HG02840 (cell line): ENCODE measurements around the gene GTF3C1.

Experiments used
- ATAC-seq: cut with Tn5 transposase; IDR thresholded peaks from one replicate; pipeline ENCODE4 v1.9.1; 2021; ENCODE audit warnings: mild to moderate bottlenecking, moderate library complexity, moderate number of reproducible peaks; ENCODE audit not compliant: unreplicated experiment, low FRiP score

GTF3C1 gene

DNA sequence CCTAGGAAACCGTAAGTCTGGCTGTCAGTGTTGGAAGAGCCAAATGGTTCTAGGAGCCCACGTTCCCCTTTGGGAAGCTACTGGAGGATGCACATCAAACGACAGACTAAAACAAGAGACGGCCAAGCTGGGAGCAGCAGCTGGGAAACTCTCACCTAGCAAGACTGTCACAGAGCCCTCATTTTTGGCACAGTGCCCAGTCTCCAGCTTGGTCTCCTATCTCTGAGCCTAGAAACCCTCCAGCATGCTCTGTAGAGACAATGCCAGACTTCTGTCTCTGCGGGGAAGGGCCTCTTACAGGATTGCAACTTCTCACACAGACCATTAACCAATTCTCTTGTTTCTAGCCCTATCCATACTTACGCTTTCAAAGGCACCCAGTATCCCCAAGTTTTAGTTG is 23.5 kb downstream of the GTF3C1 start:
- no peak for ATAC-seq

GRCh38 chr16:27522173-27522707 is 27.5 kb downstream of the GTF3C1 start:
- ATAC-seq, result no peak

GRCh38 chr16:27520982-27521673 is 28.6 kb downstream of the GTF3C1 start:
- no peak for ATAC-seq

DNA sequence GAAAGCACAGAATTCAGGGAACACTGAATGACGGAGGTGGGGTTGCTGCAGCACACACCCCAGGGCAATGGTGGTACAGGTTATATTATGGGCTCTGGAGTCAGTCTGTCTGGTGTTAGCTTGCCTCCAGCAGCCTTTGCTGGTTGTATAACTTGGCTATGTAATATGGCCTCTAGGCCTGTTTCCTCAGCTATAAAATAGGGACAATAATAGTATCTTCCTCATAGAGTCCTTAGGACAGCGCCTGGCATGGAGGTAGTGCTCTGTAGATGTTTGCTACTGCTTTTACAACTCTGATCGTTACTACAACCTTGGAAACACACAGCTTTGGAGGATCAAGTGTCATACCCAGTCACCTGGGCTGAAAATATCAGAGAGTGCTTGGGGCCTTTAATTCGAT is 31.5 kb downstream of the GTF3C1 start:
- no peak for ATAC-seq

- no peak for ATAC-seq
Measured at GRCh38 chr16:27517664-27518063, 32.0 kb downstream of the GTF3C1 start.

GRCh38 chr16:27516365-27516764 is 33.3 kb downstream of the GTF3C1 start:
- ATAC-seq, result no peak

- ATAC-seq, result no peak
Measured at GRCh38 chr16:27515874-27516353, 33.8 kb downstream of the GTF3C1 start.

GRCh38 chr16:27514806-27515205 is 34.9 kb downstream of the GTF3C1 start:
- ATAC-seq, result no peak

DNA sequence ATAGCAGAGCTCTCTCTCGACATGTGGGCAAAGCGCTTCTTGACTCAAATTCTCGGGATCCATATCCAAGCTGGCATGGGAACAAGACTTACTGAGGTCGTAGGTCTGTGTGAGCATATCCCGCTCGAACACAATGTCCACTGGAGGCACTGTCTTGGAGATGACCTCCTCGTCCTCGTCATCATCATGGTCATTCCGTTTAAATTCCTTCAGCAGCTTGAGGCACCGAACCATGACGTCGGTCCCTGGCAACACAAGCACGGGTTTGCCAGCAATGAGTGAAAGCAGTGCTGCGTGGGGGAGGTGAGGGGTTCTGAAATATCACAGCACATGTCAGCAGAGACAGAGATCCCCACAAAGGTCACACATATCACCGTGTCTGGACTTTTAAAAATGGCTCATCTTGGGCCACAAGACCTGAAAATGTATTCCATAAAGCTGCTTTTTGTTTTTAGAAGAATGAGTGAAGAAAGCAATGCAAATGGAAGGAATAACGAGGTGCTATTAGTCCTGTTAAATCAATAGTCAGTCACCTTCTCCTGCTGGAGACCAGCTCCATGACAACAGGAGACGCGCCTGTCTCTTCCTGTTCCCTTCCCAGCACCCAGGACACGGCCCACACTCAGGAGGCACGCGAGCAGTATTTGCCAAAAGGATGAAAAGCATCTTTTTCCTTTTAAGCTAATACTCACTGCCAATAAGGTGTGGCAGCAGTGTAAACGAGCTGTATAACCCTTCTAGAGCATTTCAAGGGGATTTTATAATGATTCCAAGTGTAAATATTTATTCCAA is 37.9 kb downstream of the GTF3C1 start:
- ATAC-seq, result no peak

DNA sequence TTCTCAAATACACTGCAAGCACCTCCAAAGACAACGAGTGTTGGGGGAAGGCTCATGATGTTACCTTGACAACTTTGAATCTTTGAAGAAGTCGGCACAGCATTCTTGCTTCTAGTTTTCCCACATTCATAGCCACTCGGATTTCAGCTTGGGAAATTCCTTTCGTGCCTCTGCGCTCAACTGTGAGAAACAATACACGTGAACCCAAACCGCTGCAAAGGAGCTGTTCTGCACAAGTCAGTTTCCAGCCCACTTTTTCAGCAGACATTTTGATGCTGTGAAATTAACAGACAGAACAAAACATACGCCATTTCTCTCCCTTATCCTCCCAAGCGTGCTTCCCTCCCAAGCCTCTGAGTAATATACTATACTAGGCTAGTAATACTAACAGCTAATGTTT is 41.2 kb downstream of the GTF3C1 start:
- ATAC-seq, result no peak

GRCh38 chr16:27506771-27507170 is 42.9 kb downstream of the GTF3C1 start:
- no peak for ATAC-seq

DNA sequence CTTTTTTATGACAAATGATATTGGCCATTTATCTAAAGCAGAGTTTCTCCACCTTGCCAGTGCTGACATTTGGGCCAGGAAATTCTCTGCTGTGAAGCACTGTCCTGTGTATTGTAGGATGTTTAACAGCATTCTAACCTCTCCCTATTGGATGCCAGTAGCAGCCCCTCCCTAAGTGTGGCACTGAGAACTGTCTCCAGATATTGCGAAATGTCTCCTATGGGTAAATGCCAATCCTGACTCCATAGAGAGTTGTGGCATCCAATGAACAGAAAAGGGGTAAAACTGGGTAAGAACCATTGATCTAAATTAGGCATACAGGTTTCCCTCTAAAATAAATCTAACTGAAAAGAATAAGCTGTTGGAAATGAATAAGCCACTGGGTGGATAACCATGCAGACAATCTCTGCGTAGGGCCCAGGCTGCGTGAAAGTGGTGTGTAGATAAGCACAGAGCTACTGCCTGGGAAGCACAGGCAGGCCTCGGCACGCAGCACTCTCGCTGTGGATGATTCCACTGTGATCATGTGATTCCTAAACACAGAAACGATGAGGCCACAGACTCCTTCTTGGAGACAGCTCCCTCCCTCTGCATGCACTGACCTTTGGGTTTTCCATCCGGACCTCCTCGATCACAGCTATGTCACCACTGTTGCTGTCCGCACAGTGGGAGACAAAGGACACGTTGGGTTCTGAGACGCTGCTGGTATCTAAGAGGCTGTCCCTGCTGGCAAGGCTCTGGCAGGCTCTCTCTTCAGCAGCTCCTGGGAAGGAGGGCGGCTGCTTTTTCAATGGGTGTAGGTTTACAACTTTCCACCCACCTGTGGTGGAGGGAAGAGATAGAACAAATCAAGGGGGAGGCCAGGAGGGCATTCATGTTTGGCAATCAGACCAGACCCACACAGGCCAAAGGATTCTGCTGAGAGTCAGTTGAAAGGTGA is 44.1 kb downstream of the GTF3C1 start:
- ATAC-seq, result no peak

GRCh38 chr16:27503662-27504061 is 46.1 kb downstream of the GTF3C1 start:
- ATAC-seq, result no peak

DNA sequence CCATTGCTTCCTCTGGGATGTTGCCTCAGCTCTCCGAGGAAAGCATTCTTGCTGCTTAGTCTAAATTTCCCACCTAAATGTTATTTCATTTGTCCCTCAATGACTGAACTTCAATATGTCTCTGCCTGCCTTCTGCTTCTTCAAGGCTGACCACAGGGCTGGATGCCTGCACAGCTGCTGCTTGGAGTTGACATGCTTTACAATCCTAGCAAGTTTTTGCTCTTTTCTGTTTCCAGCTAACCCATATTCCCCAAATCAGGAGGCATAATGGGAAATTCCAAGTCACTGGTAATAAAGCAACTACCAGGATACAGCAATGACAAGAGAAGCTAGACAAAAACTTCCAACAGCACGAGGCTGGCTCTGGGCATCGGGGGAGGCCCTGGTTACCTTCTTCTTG is 48.9 kb downstream of the GTF3C1 start:
- ATAC-seq, result no peak

GRCh38 chr16:27499659-27500055 is 50.1 kb downstream of the GTF3C1 start:
- no peak for ATAC-seq

GRCh38 chr16:27498916-27499658 is 50.6 kb downstream of the GTF3C1 start:
- no peak for ATAC-seq

DNA sequence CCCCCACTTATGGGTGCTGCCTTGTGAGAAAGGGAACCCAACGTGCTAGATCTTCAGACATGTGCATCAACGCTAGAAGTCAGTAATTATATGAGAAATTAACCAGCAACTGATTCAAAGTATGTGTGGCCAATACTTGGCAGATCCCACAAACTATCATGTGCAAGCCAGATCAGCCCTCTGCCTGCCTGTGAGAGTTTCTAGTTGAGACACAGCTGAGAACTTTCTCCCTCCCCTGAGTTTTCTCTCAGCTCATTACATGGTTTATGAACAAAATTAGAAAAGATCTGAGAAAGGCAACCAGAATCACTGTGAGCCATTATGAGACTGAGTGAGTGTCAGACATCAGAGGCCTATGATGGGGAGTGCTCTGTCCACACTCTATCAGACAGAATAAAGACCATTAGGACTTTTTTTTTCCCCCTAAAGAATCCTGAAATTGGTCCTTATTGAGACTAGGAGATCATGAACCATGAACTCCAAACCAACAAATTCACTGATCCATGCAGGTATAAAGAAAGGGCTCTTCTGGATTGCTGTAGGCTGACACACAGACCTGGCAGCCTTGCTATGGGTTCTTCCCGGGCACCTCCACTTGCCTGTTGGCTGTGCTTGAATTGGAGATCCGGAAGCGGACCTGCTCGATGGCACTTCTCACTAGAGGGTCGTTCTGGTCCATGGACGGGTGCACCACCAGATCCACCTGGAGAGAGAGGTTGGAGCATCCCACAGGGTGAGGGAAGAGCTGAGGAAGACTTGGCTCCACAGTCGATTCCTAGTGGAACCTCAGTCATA is 51.5 kb downstream of the GTF3C1 start:
- no peak for ATAC-seq

DNA sequence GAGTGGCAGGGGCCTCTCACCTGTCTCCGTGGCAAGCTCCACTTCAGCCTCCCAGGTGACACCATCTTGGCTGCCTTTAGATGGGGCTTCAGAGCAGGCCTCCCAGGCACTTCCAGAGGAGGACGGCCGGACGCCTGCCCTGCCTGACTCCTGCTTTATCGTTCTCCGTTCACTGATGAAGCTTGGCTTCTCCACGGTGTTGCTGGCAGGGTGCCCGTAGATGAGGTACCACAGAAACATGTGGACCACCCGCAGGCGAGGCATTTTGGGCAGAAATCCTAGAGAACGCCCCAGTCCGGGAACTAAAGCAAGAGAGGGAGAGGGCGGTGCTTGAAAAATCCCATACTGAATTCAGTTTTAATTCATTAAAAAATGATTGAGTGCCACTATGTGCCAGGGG is 54.5 kb downstream of the GTF3C1 start:
- ATAC-seq, result no peak

- ATAC-seq, result no peak
Measured at GRCh38 chr16:27492588-27492979, 57.1 kb downstream of the GTF3C1 start.
